OCI-LY3 (cell line): ENCODE data around the gene DNAH10.

ENCODE experiments used
- H2AFZ ChIP-seq: fragments of 200-600, 300-600 bp; shearing (Covaris generic); 2 replicates; pipeline ENCODE4 v1.6.0; 2014; ENCODE audit warnings: antibody characterized with exemption, low read depth, low read length
- H3K27ac ChIP-seq: fragments of 200-600, 300-600 bp; sonication (generic); 2 replicates; pipeline ENCODE4 v1.5.1; 2014; ENCODE audit warnings: mild to moderate bottlenecking, low read length, moderate library complexity, mixed read lengths
- H3K27me3 ChIP-seq: fragments of 200-600, 300-600 bp; sonication (generic); 2 replicates; pipeline ENCODE4 v1.6.1; 2014; ENCODE audit warnings: low read depth, low read length, mixed read lengths
- H3K36me3 ChIP-seq: fragments of 200-600, 300-600 bp; sonication (generic); replicated peaks from 2 replicates; pipeline ENCODE3; 2014; ENCODE audit warnings: low read depth, low read length, mixed read lengths
- H3K4me1 ChIP-seq: fragments of 300-600, 200-600 bp; sonication (generic); 2 replicates; pipeline ENCODE4 v1.6.1; 2014; ENCODE audit warnings: low read length, mixed read lengths
- H3K4me2 ChIP-seq: fragments of 200-600, 300-600 bp; sonication (generic); 2 replicates; pipeline ENCODE4 v1.6.1; 2014; ENCODE audit warnings: low read length, mixed read lengths
- H3K4me3 ChIP-seq: fragments of 300-600, 200-600 bp; sonication (generic); 2 replicates; pipeline ENCODE4 v1.5.1; 2014; ENCODE audit warnings: antibody characterized with exemption, mild to moderate bottlenecking, low read length, moderate library complexity
- H3K79me2 ChIP-seq: fragments of 300-600, 200-600 bp; shearing (Covaris generic); 2 replicates; pipeline ENCODE4 v1.6.1; 2014; ENCODE audit warnings: mild to moderate bottlenecking, low read length, mixed read lengths
- H3K9ac ChIP-seq: fragments of 300-600, 200-600 bp; shearing (Covaris generic); 2 replicates; pipeline ENCODE4 v1.6.0; 2014; ENCODE audit warnings: mild to moderate bottlenecking, low read length, moderate library complexity
- H3K9me3 ChIP-seq: fragments of 200-600, 300-600 bp; shearing (Covaris generic); 2 replicates; pipeline ENCODE4 v1.6.1; 2014; ENCODE audit warnings: low read length, mixed read lengths; ENCODE audit not compliant: insufficient read depth
- H4K20me1 ChIP-seq: fragments of 200-600, 300-600 bp; sonication (generic); 2 replicates; pipeline ENCODE4 v1.6.1; 2016; ENCODE audit warnings: low read length, mixed read lengths; ENCODE audit not compliant: insufficient read depth
- CTCF ChIP-seq: fragments of 200-600, 300-600 bp; sonication (generic); IDR thresholded peaks from 2 replicates; pipeline ENCODE4 v1.5.1; 2014; ENCODE audit warnings: antibody characterized with exemption, low read length, low read depth
- EZH2phosphoT487 ChIP-seq: fragments of 200-600 bp; shearing (Covaris generic); IDR thresholded peaks from 2 replicates; pipeline ENCODE4 v1.6.1; 2018; ENCODE audit warnings: antibody characterized with exemption, mixed run types, low read depth

DNAH10 gene

DNA sequence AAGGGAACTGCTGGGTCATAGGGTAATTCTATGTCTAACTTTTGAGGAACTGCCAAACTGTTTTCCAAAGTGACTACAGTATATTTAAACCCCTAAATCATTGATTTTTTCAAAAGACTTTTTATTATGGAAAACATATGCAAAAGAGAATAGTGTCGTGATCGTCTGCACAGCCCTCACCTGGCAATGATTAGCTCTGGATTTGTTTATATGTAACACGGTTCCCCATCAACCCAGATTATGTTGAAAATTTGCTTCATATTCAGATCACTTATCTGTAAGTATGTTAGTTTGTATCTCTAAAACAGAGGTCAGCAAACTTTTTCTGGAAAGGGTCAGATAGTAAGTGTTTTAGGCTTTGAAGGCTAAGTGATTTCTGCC, 157.9 kb downstream of the DNAH10 start:
- H2AFZ ChIP-seq, result no peak overlapping the region
- H3K27ac ChIP-seq, result no peak overlapping the region
- H3K9ac ChIP-seq, result no peak overlapping the region
- H3K4me3 ChIP-seq, result no peak overlapping the region
- no peaks in the 10 kb centered on the region for H3K9me3 ChIP-seq
- no peaks in the 10 kb centered on the region for H3K79me2 ChIP-seq
- no peak for TF ChIP-seq CTCF
- TF ChIP-seq EZH2phosphoT487, result no peak
- peaks cover 24% of the 10 kb centered on the region for H3K27me3 ChIP-seq
- H3K36me3 ChIP-seq, result no peaks in the 10 kb centered on the region
- no peaks in the 10 kb centered on the region for H4K20me1 ChIP-seq
- no peaks in the 10 kb centered on the region for H3K4me1 ChIP-seq
- H3K4me2 ChIP-seq, result no peak overlapping the region

DNA sequence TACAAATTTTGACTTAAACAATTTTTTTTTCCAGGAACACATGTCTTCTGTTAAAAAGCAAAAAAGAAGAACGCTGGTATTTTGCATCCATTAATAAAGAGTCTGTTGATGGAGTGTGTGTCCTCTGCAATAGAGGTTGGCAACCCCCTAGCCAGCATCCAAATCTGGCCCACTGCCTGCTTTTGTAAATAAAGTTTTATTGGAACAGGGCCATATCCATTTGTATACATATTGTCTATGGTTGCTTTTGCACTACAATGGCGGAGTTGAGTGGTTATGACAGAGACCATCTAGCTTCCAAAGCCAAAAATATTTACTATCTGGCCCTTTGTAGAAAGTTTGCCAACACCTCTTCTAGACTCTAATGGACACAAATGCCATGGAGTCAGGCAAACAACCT, 160.9 kb downstream of the DNAH10 start:
- no peaks in the 10 kb centered on the region for H3K36me3 ChIP-seq
- H3K79me2 ChIP-seq, result no peaks in the 10 kb centered on the region
- H3K27ac ChIP-seq, result no peak overlapping the region
- no peaks in the 10 kb centered on the region for H3K4me1 ChIP-seq
- peaks cover 34% of the 10 kb centered on the region for H3K27me3 ChIP-seq
- no peak overlapping the region for H3K4me3 ChIP-seq
- TF ChIP-seq EZH2phosphoT487 (no peak), CTCF (no peak)
- H4K20me1 ChIP-seq, result no peaks in the 10 kb centered on the region
- H3K9ac ChIP-seq, result no peak overlapping the region
- no peaks in the 10 kb centered on the region for H3K9me3 ChIP-seq
- no peak overlapping the region for H2AFZ ChIP-seq
- H3K4me2 ChIP-seq, result no peak overlapping the region

- TF ChIP-seq CTCF (no peak), EZH2phosphoT487 (no peak)
- no peak overlapping the region for H2AFZ ChIP-seq
These were observed 161.8 kb downstream of the DNAH10 start for GRCh38 chr12:123923927-123924326.

GRCh38 chr12:123924539-123924938, 162.4 kb downstream of the DNAH10 start:
- Histone ChIP-seq H3K36me3 (no peaks in the 10 kb centered on the region), H3K9me3 (no peaks in the 10 kb centered on the region), H2AFZ (no peak overlapping the region), H3K27ac (no peak overlapping the region), H4K20me1 (no peaks in the 10 kb centered on the region), H3K4me1 (no peaks in the 10 kb centered on the region), H3K27me3 (peaks cover 37% of the 10 kb centered on the region), H3K4me2 (no peak overlapping the region), H3K4me3 (no peak overlapping the region), H3K79me2 (no peaks in the 10 kb centered on the region), H3K9ac (no peak overlapping the region)
- TF ChIP-seq EZH2phosphoT487 (no peak), CTCF (no peak)

More at GRCh38 chr12:123923927-123924326, 161.8 kb downstream of the DNAH10 start:
- H3K4me1 ChIP-seq, result no peaks in the 10 kb centered on the region
- H4K20me1 ChIP-seq, result no peaks in the 10 kb centered on the region
- H3K9ac ChIP-seq, result no peak overlapping the region
- H3K79me2 ChIP-seq, result no peaks in the 10 kb centered on the region
- no peaks in the 10 kb centered on the region for H3K9me3 ChIP-seq
- peaks cover 37% of the 10 kb centered on the region for H3K27me3 ChIP-seq
- H3K27ac ChIP-seq, result no peak overlapping the region
- no peak overlapping the region for H3K4me2 ChIP-seq
- no peak overlapping the region for H3K4me3 ChIP-seq
- no peaks in the 10 kb centered on the region for H3K36me3 ChIP-seq
